Activated naive CD4-positive, alpha-beta T cell treated with anti-CD3 and anti-CD28 coated beads, Interleukin-2, amount 10 ng/mL, durations not matched to agents 7 days and 5 days (primary cell): Measurements from ENCODE around the gene EIF1AD.
"Not testable (repeated sequence)": the region's sequence is repeated elsewhere in the genome, so short reads cannot be mapped to it uniquely, and the experiment has no call there.

Experiments
- CTCF ChIA-PET: fragments of 350-600 bp; sonication (Branson Sonifier 250); formaldehyde crosslinking; loops from one replicate; lab custom pipeline; 2021; ENCODE audit warnings: antibody characterized with exemption; lab: Charles Lee
- DNase-seq: peaks from one replicate; pipeline ENCODE4 v3.0.0-alpha.2; 2020
- H3K27ac Mint-ChIP-seq: one replicate; pipeline ENCODE4 v1.8.0; 2021; ENCODE audit warnings: mild to moderate bottlenecking, moderate library complexity, mixed read lengths
- H3K27me3 Mint-ChIP-seq: one replicate; pipeline ENCODE4 v1.8.0; 2021; ENCODE audit warnings: mild to moderate bottlenecking, mixed read lengths
- H3K36me3 Mint-ChIP-seq: one replicate; pipeline ENCODE4 v1.8.0; 2021; ENCODE audit warnings: mixed read lengths
- H3K4me1 Mint-ChIP-seq: one replicate; pipeline ENCODE4 v1.8.0; 2021; ENCODE audit warnings: mixed read lengths
- H3K4me3 Mint-ChIP-seq: one replicate; pipeline ENCODE4 v1.8.0; 2021; ENCODE audit warnings: mild to moderate bottlenecking, moderate library complexity, mixed read lengths
- H3K9me3 Mint-ChIP-seq: one replicate; pipeline ENCODE4 v1.8.0; 2021; ENCODE audit warnings: mixed read lengths

EIF1AD gene

GRCh38 chr11:66015454-66015881 lies 13.5 kb upstream of the EIF1AD start:
- Mint-ChIP-seq H3K27ac (no peak overlapping the region), H3K36me3 (no peaks in the 10 kb centered on the region), H3K4me1 (peaks cover 4% of the 10 kb centered on the region), H3K27me3 (peaks cover 43% of the 10 kb centered on the region), H3K9me3 (no peaks in the 10 kb centered on the region), H3K4me3 (no peak overlapping the region)
- CTCF ChIA-PET = no interaction called here
- no peak for DNase-seq

GRCh38 chr11:66014804-66015453 lies 13.0 kb upstream of the EIF1AD start:
- CTCF ChIA-PET = no interaction called here
- H3K27me3 Mint-ChIP-seq = peaks cover 43% of the 10 kb centered on the region
- no peak overlapping the region for H3K27ac Mint-ChIP-seq
- H3K36me3 Mint-ChIP-seq = no peaks in the 10 kb centered on the region
- no peaks in the 10 kb centered on the region for H3K9me3 Mint-ChIP-seq
- H3K4me1 Mint-ChIP-seq = peaks cover 2% of the 10 kb centered on the region
- DNase-seq = no peak
- H3K4me3 Mint-ChIP-seq = no peak overlapping the region

- H3K4me3 Mint-ChIP-seq = no peak overlapping the region
- H3K9me3 Mint-ChIP-seq = no peaks in the 10 kb centered on the region
- H3K4me1 Mint-ChIP-seq = peaks cover 2% of the 10 kb centered on the region
- CTCF ChIA-PET = interaction anchor here (0.9 to 2.9 kb wide), 2 partner anchors 9 to 302 kb away, joined by 3 to 14 read pairs; no protein-coding TSS in a partner anchor
- no peaks in the 10 kb centered on the region for H3K36me3 Mint-ChIP-seq
- peaks cover 45% of the 10 kb centered on the region for H3K27me3 Mint-ChIP-seq
- H3K27ac Mint-ChIP-seq = no peak overlapping the region
- DNase-seq = no peak
These were observed 11.8 kb upstream of the EIF1AD start for GRCh38 chr11:66013762-66014100.

- Mint-ChIP-seq H3K9me3 (no peaks in the 10 kb centered on the region), H3K27me3 (peaks cover 49% of the 10 kb centered on the region), H3K4me1 (peaks cover 2% of the 10 kb centered on the region), H3K27ac (no peak overlapping the region), H3K4me3 (no peak overlapping the region), H3K36me3 (no peaks in the 10 kb centered on the region)
- CTCF ChIA-PET = interaction anchor here (0.9 to 2.9 kb wide), 2 partner anchors 9 to 302 kb away, joined by 3 to 14 read pairs; no protein-coding TSS in a partner anchor
- no peak for DNase-seq
These were observed 11.2 kb upstream of the EIF1AD start for GRCh38 chr11:66012946-66013761.

GRCh38 chr11:66012371-66012945 lies 10.5 kb upstream of the EIF1AD start:
- Mint-ChIP-seq H3K9me3 (no peaks in the 10 kb centered on the region), H3K36me3 (no peaks in the 10 kb centered on the region), H3K4me1 (peaks cover 2% of the 10 kb centered on the region), H3K27me3 (peaks cover 49% of the 10 kb centered on the region), H3K27ac (no peak overlapping the region), H3K4me3 (no peak overlapping the region)
- CTCF ChIA-PET = interaction anchor here (0.8 to 2.9 kb wide), 3 partner anchors 10 to 301 kb away, joined by 3 to 14 read pairs (median 3); partner anchors contain the start of gene SF3B2
- DNase-seq = no peak

- CTCF ChIA-PET = interaction anchor here (0.8 to 2.9 kb wide), 2 partner anchors 11 to 41 kb away, joined by 3 to 14 read pairs; partner anchors contain the start of gene SF3B2
- H3K4me1 Mint-ChIP-seq = peaks cover 2% of the 10 kb centered on the region
These were observed 9.9 kb upstream of the EIF1AD start, which contains the start of gene CST6 for GRCh38 chr11:66011785-66012303. Gene CST6 (plus strand): TSS chr11:66012008. CDS start chr11:66012045, 37 bp downstream.

GRCh38 chr11:66011239-66011784 lies 9.4 kb upstream of the EIF1AD start:
- no peak for DNase-seq
- H3K27me3 Mint-ChIP-seq = peaks cover 49% of the 10 kb centered on the region
- H3K36me3 Mint-ChIP-seq = no peaks in the 10 kb centered on the region
- no peak overlapping the region for H3K27ac Mint-ChIP-seq
- peaks cover 2% of the 10 kb centered on the region for H3K4me1 Mint-ChIP-seq
- H3K9me3 Mint-ChIP-seq = no peaks in the 10 kb centered on the region
- H3K4me3 Mint-ChIP-seq = no peak overlapping the region
- CTCF ChIA-PET = interaction anchor here (2.9 to 3.4 kb wide), 2 partner anchors 10 to 11 kb away, joined by 14 to 15 read pairs; no protein-coding TSS in a partner anchor

More at GRCh38 chr11:66011785-66012303, 9.9 kb upstream of the EIF1AD start, which contains the start of gene CST6:
- Mint-ChIP-seq H3K4me3 (no peak within 1 kb of the TSS), H3K36me3 (no peaks in the 10 kb centered on the region), H3K27me3 (peaks cover 49% of the 10 kb centered on the region), H3K9me3 (no peaks in the 10 kb centered on the region), H3K27ac (no peak within 1 kb of the TSS)
- DNase-seq = no peak

GRCh38 chr11:66010036-66010435 lies 8.1 kb upstream of the EIF1AD start:
- not testable (repeated sequence) for DNase-seq, H3K9me3 Mint-ChIP-seq, H3K27ac Mint-ChIP-seq, H3K4me3 Mint-ChIP-seq, H3K4me1 Mint-ChIP-seq, H3K36me3 Mint-ChIP-seq
- H3K27me3 Mint-ChIP-seq = peaks cover 49% of the 10 kb centered on the region
- CTCF ChIA-PET = interaction anchor here (3.4 kb wide), 1 partner anchor 12 kb away, joined by 15 read pairs; no protein-coding TSS in a partner anchor

- peaks cover 16% of the 10 kb centered on the region for H3K36me3 Mint-ChIP-seq
- no peak overlapping the region for H3K4me3 Mint-ChIP-seq
- peaks cover 43% of the 10 kb centered on the region for H3K27me3 Mint-ChIP-seq
- no peak for DNase-seq
- no peak overlapping the region for H3K27ac Mint-ChIP-seq
- peaks cover 10% of the 10 kb centered on the region for H3K4me1 Mint-ChIP-seq
- CTCF ChIA-PET = interaction anchor here (0.9 to 3.4 kb wide), 3 partner anchors 13 to 37 kb away, joined by 4 to 15 read pairs (median 4); no protein-coding TSS in a partner anchor
- no peaks in the 10 kb centered on the region for H3K9me3 Mint-ChIP-seq
These were observed 6.6 kb upstream of the EIF1AD start for GRCh38 chr11:66008468-66009101.

- H3K27me3 Mint-ChIP-seq = peaks cover 38% of the 10 kb centered on the region
- H3K36me3 Mint-ChIP-seq = peaks cover 21% of the 10 kb centered on the region
- H3K4me1 Mint-ChIP-seq = peaks cover 15% of the 10 kb centered on the region
- CTCF ChIA-PET = interaction anchor here (0.9 to 3.4 kb wide), 2 partner anchors 14 to 37 kb away, joined by 4 to 15 read pairs; no protein-coding TSS in a partner anchor
- H3K9me3 Mint-ChIP-seq = no peaks in the 10 kb centered on the region
- no peak overlapping the region for H3K4me3 Mint-ChIP-seq
- DNase-seq = no peak
- H3K27ac Mint-ChIP-seq = no peak overlapping the region
These were observed 6.1 kb upstream of the EIF1AD start for GRCh38 chr11:66008095-66008467.

- no peak for DNase-seq
- CTCF ChIA-PET = no interaction called here
- H3K27me3 Mint-ChIP-seq = peaks cover 29% of the 10 kb centered on the region
- no peak overlapping the region for H3K4me3 Mint-ChIP-seq
- H3K4me1 Mint-ChIP-seq = peaks cover 21% of the 10 kb centered on the region
- no peak overlapping the region for H3K27ac Mint-ChIP-seq
- H3K36me3 Mint-ChIP-seq = peaks cover 27% of the 10 kb centered on the region
- no peaks in the 10 kb centered on the region for H3K9me3 Mint-ChIP-seq
These were observed 5.3 kb upstream of the EIF1AD start for GRCh38 chr11:66007201-66007634.

- Mint-ChIP-seq H3K27ac (no peak overlapping the region), H3K27me3 (peaks cover 25% of the 10 kb centered on the region), H3K9me3 (no peaks in the 10 kb centered on the region), H3K4me1 (peaks cover 25% of the 10 kb centered on the region), H3K36me3 (peaks cover 31% of the 10 kb centered on the region), H3K4me3 (no peak overlapping the region)
- no peak for DNase-seq
- CTCF ChIA-PET = no interaction called here
These were observed 4.9 kb upstream of the EIF1AD start for GRCh38 chr11:66006891-66007176.

GRCh38 chr11:66006134-66006890 lies 4.4 kb upstream of the EIF1AD start:
- no peak for DNase-seq
- Mint-ChIP-seq H3K4me1 (peaks cover 26% of the 10 kb centered on the region), H3K27me3 (peaks cover 20% of the 10 kb centered on the region), H3K9me3 (no peaks in the 10 kb centered on the region), H3K27ac (no peak overlapping the region), H3K4me3 (no peak overlapping the region), H3K36me3 (peaks cover 33% of the 10 kb centered on the region)
- CTCF ChIA-PET = no interaction called here
